CD4-positive, alpha-beta T cell treated with Interleukin-4 for 1 hour (primary cell): Measurements from ENCODE around the gene LRP1.
A peak's percentile ranks its signal among the peaks of the same experiment; 100 is the strongest.

Experiments
- DNase-seq, 2 donors: peaks; one replicate each; pipeline ENCODE4 v3.0.0-alpha.2; 2020 to 2022

LRP1 gene

GRCh38 chr12:57127726-57128518 lies at the start of gene LRP1:
Gene LRP1, plus strand, starts transcription at chr12:57128483. Its CDS starts 482 bp downstream, at chr12:57128965.
- DNase-seq = peak; percentile 80 to 83

- peak; percentile 100 for DNase-seq
Measured at GRCh38 chr12:57078519-57079404, 49.5 kb upstream of the LRP1 start, which contains the start of gene NEMP1. Gene NEMP1, minus strand, starts transcription at chr12:57078791. Its CDS starts 46 bp downstream, at chr12:57078745.

GRCh38 chr12:57079821-57080220 lies 48.5 kb upstream of the LRP1 start:
- no peak for DNase-seq

GRCh38 chr12:57080855-57081254 lies 47.4 kb upstream of the LRP1 start:
- DNase-seq = no peak

- no peak for DNase-seq
Measured at GRCh38 chr12:57085999-57086492, 42.2 kb upstream of the LRP1 start.

GRCh38 chr12:57086493-57087009 lies 41.7 kb upstream of the LRP1 start:
- peak; percentile 59 to 61 for DNase-seq

- peak; percentile 92 for DNase-seq
Measured at GRCh38 chr12:57087010-57087690, 41.1 kb upstream of the LRP1 start.

- DNase-seq = peak; percentile 79 to 80
Measured at GRCh38 chr12:57087691-57088353, 40.5 kb upstream of the LRP1 start.

- peak; percentile 95 to 96 for DNase-seq
Measured at GRCh38 chr12:57088354-57089270, 39.7 kb upstream of the LRP1 start, which contains the start of gene NAB2. Gene NAB2, plus strand, starts transcription at chr12:57089114. Its CDS starts 158 bp downstream, at chr12:57089272.

- DNase-seq = peak; percentile 35 to 47
Measured at GRCh38 chr12:57089271-57090245, 38.7 kb upstream of the LRP1 start.

GRCh38 chr12:57090490-57090889 lies 37.8 kb upstream of the LRP1 start:
- DNase-seq = no peak

GRCh38 chr12:57090924-57091637 lies 37.2 kb upstream of the LRP1 start:
- DNase-seq = no peak

GRCh38 chr12:57091638-57092528 lies 36.4 kb upstream of the LRP1 start:
- no peak for DNase-seq

- no peak for DNase-seq
Measured at GRCh38 chr12:57092529-57092862, 35.8 kb upstream of the LRP1 start.

- DNase-seq = no peak
Measured at GRCh38 chr12:57092876-57093414, 35.3 kb upstream of the LRP1 start.

- peak; percentile 64 to 66 for DNase-seq
Measured at GRCh38 chr12:57093415-57094207, 34.7 kb upstream of the LRP1 start.
